Measurements from ENCODE around the gene EHMT2. TPM values are rescaled to one million over a fixed set of nuclear protein-coding genes. Genes with fewer than 3 reads are reported as not detected.

EHMT2 gene
- total and polyA plus RNA-seq, 2 donors (not counting 1 experiment from before 2014, with no cell fraction given) = 22.0 to 60.1 TPM

DNA sequence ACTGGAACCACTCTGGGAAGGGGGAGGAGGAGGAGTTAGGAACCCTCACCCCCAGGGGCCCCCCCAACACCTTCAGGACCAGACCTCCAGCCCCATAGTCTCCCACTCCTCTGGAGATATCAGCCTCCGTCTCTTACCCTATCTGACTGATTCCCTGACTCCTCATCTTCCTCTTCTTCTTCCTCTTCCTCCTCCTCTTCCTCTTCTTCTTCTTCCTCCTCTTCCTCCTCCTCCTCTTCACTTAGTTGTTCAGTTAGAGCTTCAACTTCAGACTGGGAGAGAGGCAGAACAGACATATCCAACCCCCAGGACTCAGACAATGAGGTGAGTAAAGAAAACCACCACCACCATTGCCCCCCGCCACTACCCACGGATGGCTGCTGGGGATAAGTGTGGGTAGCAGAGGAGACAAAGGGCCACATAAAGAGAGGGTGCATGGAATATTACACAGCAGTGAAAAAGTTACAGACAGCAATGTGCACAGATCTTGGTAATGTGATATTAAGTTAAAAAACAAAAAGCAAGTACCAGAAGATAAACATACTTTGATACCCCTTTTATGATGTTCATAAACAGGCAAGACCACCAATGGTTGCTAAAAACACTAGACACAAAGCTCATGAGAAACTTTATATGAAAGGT lies 8.0 kb downstream of the EHMT2 start:
- no peaks in the 10 kb centered on the region for H3K4me1 ChIP-seq (ENCODE audit: control insufficient read depth, extremely low read depth, insufficient read depth, low read length)
- H3K9ac ChIP-seq (ENCODE audit: insufficient read depth, low read length) = no peak overlapping the region
- no peak for TF ChIP-seq EZH2 (IDR thresholded peaks at IDR 0.05; ENCODE audit: low read length, missing control alignments)
- TF ChIP-seq, protein P1, sequence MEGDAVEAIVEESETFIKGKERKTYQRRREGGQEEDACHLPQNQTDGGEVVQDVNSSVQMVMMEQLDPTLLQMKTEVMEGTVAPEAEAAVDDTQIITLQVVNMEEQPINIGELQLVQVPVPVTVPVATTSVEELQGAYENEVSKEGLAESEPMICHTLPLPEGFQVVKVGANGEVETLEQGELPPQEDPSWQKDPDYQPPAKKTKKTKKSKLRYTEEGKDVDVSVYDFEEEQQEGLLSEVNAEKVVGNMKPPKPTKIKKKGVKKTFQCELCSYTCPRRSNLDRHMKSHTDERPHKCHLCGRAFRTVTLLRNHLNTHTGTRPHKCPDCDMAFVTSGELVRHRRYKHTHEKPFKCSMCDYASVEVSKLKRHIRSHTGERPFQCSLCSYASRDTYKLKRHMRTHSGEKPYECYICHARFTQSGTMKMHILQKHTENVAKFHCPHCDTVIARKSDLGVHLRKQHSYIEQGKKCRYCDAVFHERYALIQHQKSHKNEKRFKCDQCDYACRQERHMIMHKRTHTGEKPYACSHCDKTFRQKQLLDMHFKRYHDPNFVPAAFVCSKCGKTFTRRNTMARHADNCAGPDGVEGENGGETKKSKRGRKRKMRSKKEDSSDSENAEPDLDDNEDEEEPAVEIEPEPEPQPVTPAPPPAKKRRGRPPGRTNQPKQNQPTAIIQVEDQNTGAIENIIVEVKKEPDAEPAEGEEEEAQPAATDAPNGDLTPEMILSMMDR (conservative IDR thresholded peaks at IDR 0.05 in 1 of 2, IDR thresholded peaks at IDR 0.05 in 1 of 2; ENCODE audit: low read depth in 1 of 2, low read length in 2 of 2) = no peak
- no peaks in the 10 kb centered on the region for H3K79me2 ChIP-seq (ENCODE audit: control insufficient read depth, insufficient read depth, low read length)
- H2AFZ ChIP-seq (ENCODE audit: low read length) = no peak overlapping the region
- no peak overlapping the region for H3K27ac ChIP-seq (ENCODE audit: insufficient read depth, low read length)
- H3K4me2 ChIP-seq (ENCODE audit: extremely low read depth, insufficient read depth, low read length) = no peak overlapping the region
- no peaks in the 10 kb centered on the region for H3K27me3 ChIP-seq (ENCODE audit: control insufficient read depth, insufficient read depth, low read length)
- H3K4me3 ChIP-seq (replicated peaks in 1 of 4; ENCODE audit: control extremely low read depth in 1 of 4, insufficient read depth in 1 of 4, low read depth in 3 of 4, low read length in 4 of 4) = no peak overlapping the region
- DNase-seq (ENCODE audit: low read depth in 2 of 2) = no peak
- H3K9me3 ChIP-seq (ENCODE audit: control insufficient read depth, insufficient read depth, low read depth, low read length) = no peaks in the 10 kb centered on the region
- H3K36me3 ChIP-seq (ENCODE audit: control insufficient read depth, insufficient read depth, low read length) = peaks cover 30% of the 10 kb centered on the region
- H4K20me1 ChIP-seq (ENCODE audit: control insufficient read depth, extremely low read depth, insufficient read depth, low read length) = no peaks in the 10 kb centered on the region

DNA sequence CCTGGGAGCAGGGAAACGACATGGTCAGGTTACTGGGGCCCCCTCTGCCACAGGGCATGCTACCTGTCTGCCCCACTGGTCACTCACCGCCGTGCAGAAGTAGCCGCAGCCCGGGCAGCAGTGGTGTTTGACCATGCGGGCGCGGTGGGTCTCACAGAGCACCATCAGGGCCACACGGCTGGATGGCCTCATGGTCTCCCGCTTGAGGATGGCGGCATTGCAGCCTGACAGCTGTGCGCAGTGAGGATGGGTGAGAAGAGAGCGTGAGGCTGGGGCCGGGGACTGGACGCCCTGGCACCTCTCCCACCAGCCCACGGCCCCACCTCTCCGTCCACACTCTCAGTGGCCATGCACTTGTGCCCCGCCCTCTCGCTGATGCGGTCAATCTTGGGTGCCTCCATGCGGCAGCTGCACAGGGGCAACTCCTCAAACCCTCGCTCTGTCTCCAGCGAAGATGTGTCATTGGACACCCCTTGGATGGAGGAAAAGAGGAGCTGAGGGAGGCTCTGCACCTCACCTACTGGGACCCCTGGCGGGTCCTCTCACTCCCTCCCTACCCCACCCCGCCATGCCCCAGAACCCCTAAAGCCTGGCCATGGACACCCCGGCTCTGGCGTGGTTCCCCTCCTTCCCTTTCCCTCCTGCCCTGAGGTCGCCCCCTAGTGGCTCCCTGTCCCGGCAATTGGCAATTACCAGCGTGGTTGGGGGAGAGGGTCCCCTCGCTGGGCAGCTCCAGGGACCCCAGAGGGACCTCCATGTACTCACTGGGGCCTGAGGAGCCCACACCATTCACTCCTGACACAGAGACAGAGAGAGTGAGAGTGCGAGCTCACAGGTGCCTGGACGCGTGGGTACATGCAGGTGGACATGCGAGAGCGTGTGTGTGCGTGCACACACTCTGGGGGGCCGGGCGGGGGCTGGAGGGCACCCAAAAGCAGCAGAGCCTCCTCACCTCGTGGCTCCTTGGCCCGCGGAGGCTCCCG lies 8.9 kb downstream of the EHMT2 start:
- no peak for TF ChIP-seq EZH2 (IDR thresholded peaks at IDR 0.05; ENCODE audit: low read length, missing control alignments)
- TF ChIP-seq, protein P1 (conservative IDR thresholded peaks at IDR 0.05 in 1 of 2, IDR thresholded peaks at IDR 0.05 in 1 of 2; ENCODE audit: low read depth in 1 of 2, low read length in 2 of 2) = peak; percentile 65 to 67
- Histone ChIP-seq H3K79me2 (ENCODE audit: control insufficient read depth, insufficient read depth, low read length) (no peaks in the 10 kb centered on the region), H3K9ac (ENCODE audit: insufficient read depth, low read length) (no peak overlapping the region), H3K9me3 (ENCODE audit: control insufficient read depth, insufficient read depth, low read depth, low read length) (no peaks in the 10 kb centered on the region), H3K27me3 (ENCODE audit: control insufficient read depth, insufficient read depth, low read length) (no peaks in the 10 kb centered on the region), H2AFZ (ENCODE audit: low read length) (no peak overlapping the region), H3K4me2 (ENCODE audit: extremely low read depth, insufficient read depth, low read length) (no peak overlapping the region), H3K4me3 (replicated peaks in 1 of 4; ENCODE audit: control extremely low read depth in 1 of 4, insufficient read depth in 1 of 4, low read depth in 3 of 4, low read length in 4 of 4) (no peak overlapping the region), H3K27ac (ENCODE audit: insufficient read depth, low read length) (no peak overlapping the region), H3K4me1 (ENCODE audit: control insufficient read depth, extremely low read depth, insufficient read depth, low read length) (no peaks in the 10 kb centered on the region), H3K36me3 (ENCODE audit: control insufficient read depth, insufficient read depth, low read length) (peaks cover 30% of the 10 kb centered on the region), H4K20me1 (ENCODE audit: control insufficient read depth, extremely low read depth, insufficient read depth, low read length) (no peaks in the 10 kb centered on the region)
- no peak for DNase-seq (ENCODE audit: low read depth in 2 of 2)
